HepG2 (cell line): ENCODE results near the gene SIAH2. TPM values are rescaled to one million over a fixed set of nuclear protein-coding genes. Genes with fewer than 3 reads are reported as not detected.

Experiments
- ATAC-seq: fragments of 200-7000 bp; cut with Tn5 transposase; 3 replicates; pipeline ENCODE4 v1.9.1; 2020; ENCODE audit warnings: mild to moderate bottlenecking, moderate library complexity
- BruUV-seq: library from RNA; stranded (reverse); fragments of 400-500 nt; replicated peaks from 2 replicates; lab custom pipeline; 2021; lab: Mats Ljungman, UMichigan
- CTCF ChIA-PET: fragments of 300-600 bp; formaldehyde crosslinking; extraction: SDS; loops from one replicate; lab custom pipeline; 2021; ENCODE audit warnings: low total read pairs, inconsistent platforms, low intra/inter-chr PET ratio; lab: Yijun Ruan, JAX
- POLR2A ChIA-PET: fragments of 350-600 bp; sonication (Branson Sonifier 250); formaldehyde crosslinking; loops from one replicate; lab custom pipeline; 2020; ENCODE audit warnings: antibody characterized with exemption, inconsistent platforms; lab: Yijun Ruan, JAX
- DNase-seq: peaks from one replicate; pipeline ENCODE4 v3.0.0-alpha.2; 2015; ENCODE audit warnings: low spot score
- FAIRE-seq: peaks from 3 replicates; lab custom pipeline; 2011; peaks lifted over from hg19 to GRCh38; lab: Jason Lieb, UNC
- H2AFZ ChIP-seq: one replicate; pipeline ENCODE4 v1.6.1; 2011; ENCODE audit warnings: low read length, inconsistent platforms
- H3K27ac ChIP-seq: fragments of 300-600 bp; 3 replicates; pipeline ENCODE4 v1.8.0; 2011; ENCODE audit warnings: mixed run types, mild to moderate bottlenecking, mixed read lengths, low read length, inconsistent platforms; ENCODE audit not compliant: insufficient read depth; ENCODE audit errors: extremely low read length
- H3K27me3 ChIP-seq, 2 experiments: fragments of 200-600 bp in 1 of 2; 2 replicates in 1 of 2; 3 replicates in 1 of 2; pipeline versions ENCODE4 v1.6.0 to v1.8.0; 2011; ENCODE audit warnings: low read length in 2 of 2, mild to moderate bottlenecking in 2 of 2, moderate library complexity in 2 of 2, inconsistent platforms in 1 of 2; ENCODE audit not compliant: insufficient read depth in 2 of 2, control insufficient read depth in 1 of 2
- H3K36me3 ChIP-seq, 2 experiments: fragments of 200-600 bp in 1 of 2; replicated peaks in 1 of 2; 2 replicates in 1 of 2; 3 replicates in 1 of 2; pipeline versions ENCODE4 v1.5.1 to v1.8.0; 2011; ENCODE audit warnings: low read length in 2 of 2, inconsistent platforms in 1 of 2; ENCODE audit not compliant: insufficient read depth in 2 of 2, control insufficient read depth in 1 of 2
- H3K4me1 ChIP-seq: 2 replicates; pipeline ENCODE4 v1.5.1; 2012; ENCODE audit warnings: low read length, inconsistent platforms; ENCODE audit not compliant: insufficient read depth
- H3K4me2 ChIP-seq: 2 replicates; pipeline ENCODE4 v1.6.0; 2011; ENCODE audit warnings: low read depth, low read length, inconsistent platforms
- H3K4me3 ChIP-seq, 3 experiments: fragments of 200-600 bp in 1 of 3; sonication (generic), shearing (Covaris generic) in 1 of 3; replicated peaks in 1 of 3; 2 replicates each; pipeline ENCODE4 v1.5.1; 2011 to 2016; ENCODE audit warnings: low read length in 3 of 3, inconsistent platforms in 2 of 3, low read depth in 2 of 3, mild to moderate bottlenecking in 2 of 3, control low read depth in 1 of 3, mixed read lengths in 1 of 3; ENCODE audit not compliant: insufficient read depth in 1 of 3
- H3K79me2 ChIP-seq: one replicate; pipeline ENCODE4 v1.6.1; 2011; ENCODE audit warnings: low read length, inconsistent platforms; ENCODE audit not compliant: insufficient read depth
- H3K9ac ChIP-seq: 2 replicates; pipeline ENCODE4 v1.6.0; 2011; ENCODE audit warnings: mild to moderate bottlenecking, low read depth, low read length, inconsistent platforms; ENCODE audit not compliant: insufficient read depth
- H3K9me3 ChIP-seq: 2 replicates; pipeline ENCODE4 v1.5.1; 2012; ENCODE audit warnings: mild to moderate bottlenecking, low read length
- H4K20me1 ChIP-seq: 2 replicates; pipeline ENCODE4 v1.6.0; 2011; ENCODE audit warnings: inconsistent platforms, mild to moderate bottlenecking, low read length, moderate library complexity; ENCODE audit not compliant: insufficient read depth
- BCL6 ChIP-seq: IDR thresholded peaks from 2 replicates; pipeline ENCODE4 v1.6.1; 2016; ENCODE audit warnings: missing genetic modification reagents, missing compliant biosample characterization
- E2F5 ChIP-seq: sonication (generic); formaldehyde crosslinking; conservative IDR thresholded peaks from 2 replicates; pipeline ENCODE4 v1.4.0; 2020; ENCODE audit warnings: missing genetic modification reagents
- ERF ChIP-seq: IDR thresholded peaks from 2 replicates; pipeline ENCODE4 v1.6.1; 2018; ENCODE audit warnings: missing biosample characterization, missing genetic modification reagents
- MAFG ChIP-seq: sonication (generic); formaldehyde crosslinking; IDR thresholded peaks from 2 replicates; pipeline ENCODE4 v1.5.1; 2020; ENCODE audit warnings: mild to moderate bottlenecking, missing genetic modification reagents
- MEIS1 ChIP-seq: sonication (generic); formaldehyde crosslinking; IDR thresholded peaks from 2 replicates; pipeline ENCODE4 v1.9.0; 2021; ENCODE audit warnings: mild to moderate bottlenecking, missing genetic modification reagents, moderate library complexity, borderline replicate concordance
- REL ChIP-seq: sonication (generic); formaldehyde crosslinking; conservative IDR thresholded peaks from 2 replicates; pipeline ENCODE4 v1.8.0; 2022; ENCODE audit warnings: mild to moderate bottlenecking, missing genetic modification reagents, moderate library complexity
- SAP130 ChIP-seq: IDR thresholded peaks from 2 replicates; pipeline ENCODE4 v1.6.1; 2016; ENCODE audit warnings: low read depth
- SRF ChIP-seq: IDR thresholded peaks from 2 replicates; pipeline ENCODE4 v1.6.1; 2011; ENCODE audit warnings: mild to moderate bottlenecking, low read depth, low read length, moderate library complexity
- ZFP36L2 ChIP-seq: sonication (generic); formaldehyde crosslinking; IDR thresholded peaks from 2 replicates; pipeline ENCODE4 v1.4.0; 2020; ENCODE audit warnings: missing genetic modification reagents
- WGBS: methylation state at CpG from one replicate; pipeline ENCODE4 v1.1.6; 2017; ENCODE audit warnings: low lambda C conversion rate; 5-methylcytosine and 5-hydroxymethylcytosine counted together
- in situ Hi-C: cut with HindIII; loops from 2 replicates; pipeline ENCODE4 v1.10.0; 2017; ENCODE audit warnings: low pct_unique_long_range_greater_than_20kb; ENCODE audit not compliant: extremely low pct_ligation_motif_present
- intact Hi-C: fragments of 100-400 bp; cut with micrococcal nuclease; formaldehyde crosslinking; loops from one replicate; pipeline ENCODE4 v1.10.0; 2022; ENCODE audit not compliant: unreplicated experiment
- polyA plus RNA-seq, 8 experiments: library from polyadenylated mRNA; depleted of rRNA in 3 of 8; stranded (reverse) in 7 of 8; unstranded in 1 of 8; fragments of >200 nt; fragmentation: Illumina TruSeq in 4 of 8; extraction: Trizol in 4 of 8; gene quantifications; 2 replicates each; pipeline versions ENCODE4 v1.2.1 to v1.2.3, GENCODE V29; 2011 to 2016; ENCODE audit warnings: low read depth in 4 of 8, missing spikeins in 1 of 8, mixed read lengths in 1 of 8; ENCODE audit not compliant: insufficient read depth in 1 of 8
- total RNA-seq, 5 experiments: library from RNA; depleted of rRNA; stranded (reverse); fragments of >200 nt; fragmentation: Illumina TruSeq; extraction: Trizol; gene quantifications; 2 replicates each; pipeline ENCODE4 v1.2.3, GENCODE V29; 2016; ENCODE audit warnings: low read depth in 1 of 5
- TF ChIP-seq, protein P1 (sequence below): sonication (generic); formaldehyde crosslinking; IDR thresholded peaks from 2 replicates; pipeline ENCODE4 v1.5.1; 2020; ENCODE audit warnings: mild to moderate bottlenecking, missing genetic modification reagents
- TF ChIP-seq, protein P2 (sequence below): IDR thresholded peaks from 2 replicates; pipeline ENCODE4 v1.6.1; 2016; ENCODE audit warnings: mild to moderate bottlenecking
- TF ChIP-seq, protein P3 (sequence below): sonication (generic); formaldehyde crosslinking; IDR thresholded peaks from 2 replicates; pipeline ENCODE4 v1.5.1; 2020; ENCODE audit warnings: missing genetic modification reagents, mild to moderate bottlenecking, borderline replicate concordance

SIAH2 gene
- total and polyA plus RNA-seq, 2 of the 13 experiments (the other 11 are each of a cell fraction or from before 2014, with no cell fraction given): 71.8 to 117 TPM

DNA sequence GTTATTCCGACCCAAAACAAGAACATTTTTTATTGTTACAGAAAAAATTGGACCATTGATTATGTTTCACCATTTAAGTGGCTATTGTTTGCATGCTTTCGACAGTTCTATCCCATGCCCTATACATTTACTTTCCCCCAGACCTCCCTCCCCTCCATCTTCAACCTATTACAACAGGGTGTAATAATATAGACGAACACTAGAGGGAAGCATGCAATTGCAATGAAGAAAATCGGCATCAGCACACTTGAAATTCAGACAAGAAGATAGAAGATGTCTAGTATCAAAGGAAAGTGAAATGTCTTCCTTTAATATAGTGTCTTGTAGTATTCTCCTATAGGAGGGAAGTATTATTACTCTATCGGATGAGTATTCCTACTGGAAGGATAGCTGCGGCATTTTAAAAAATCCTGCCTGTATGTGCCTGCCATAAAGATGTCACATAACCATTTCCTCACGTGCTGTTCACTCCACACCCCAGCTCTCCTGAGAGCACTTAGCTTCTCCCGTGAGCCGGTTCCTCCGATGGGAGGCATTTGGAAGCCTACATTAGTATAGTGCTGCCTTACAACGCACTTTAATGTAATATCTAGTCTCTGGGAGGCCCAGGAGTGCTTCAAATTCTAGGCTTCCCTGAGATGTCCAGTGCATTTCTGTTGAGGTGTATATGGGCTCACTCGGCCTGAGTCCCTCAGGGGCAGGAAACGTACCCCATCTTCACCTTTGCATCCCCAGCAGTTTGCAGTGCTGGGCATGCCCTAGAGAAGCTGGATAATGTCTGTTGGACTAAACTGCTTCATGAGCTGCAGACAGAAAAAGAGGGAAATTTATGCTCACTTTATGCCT is 41.5 kb downstream of the SIAH2 start:
- H3K27me3 ChIP-seq: no peaks in the 10 kb centered on the region
- peak overlapping the region; percentile 28 for H3K27ac ChIP-seq
- CTCF ChIA-PET: interaction anchor here (1.1 to 2.8 kb wide), 5 partner anchors 42 to 144 kb away, joined by 5 to 21 read pairs (median 11); no protein-coding TSS in a partner anchor
- POLR2A ChIA-PET: interaction anchor here (1.5 to 2.4 kb wide), 5 partner anchors 14 to 58 kb away, joined by 4 to 16 read pairs (median 8); partner anchors contain the start of gene SIAH2
- peak; percentile 67 for DNase-seq
- ATAC-seq: peak; percentile 79
- H3K36me3 ChIP-seq: no peaks in the 10 kb centered on the region
- H3K79me2 ChIP-seq: no peaks in the 10 kb centered on the region
- WGBS: 35% methylated on average over 13 of the region's 13 CpGs
- BruUV-seq: no TSS peak
- in situ Hi-C loops (loop anchor here (10.0 kb wide), 2 partner anchors 53 to 143 kb away; no protein-coding TSS in a partner anchor), intact Hi-C loops (loop anchor here (1.0 to 2.0 kb wide), 6 partner anchors 17 to 144 kb away; no protein-coding TSS in a partner anchor)
- FAIRE-seq: peak; percentile 57
- H2AFZ ChIP-seq: peak overlapping the region; percentile 78
- peaks cover 42% of the 10 kb centered on the region for H3K4me1 ChIP-seq
- H3K9me3 ChIP-seq: no peaks in the 10 kb centered on the region
- no peak overlapping the region for H3K4me3 ChIP-seq
- H4K20me1 ChIP-seq: no peaks in the 10 kb centered on the region
- H3K4me2 ChIP-seq: peak overlapping the region; percentile 31; the same call in 1 of the 2 replicates
- H3K9ac ChIP-seq: no peak overlapping the region
- 0 out of 2 replicates have a peak, but pooled peaks have one; percentile 37 for TF ChIP-seq ZFP36L2 (CRISPR knock-in tag)
- no peak for TF ChIP-seq SRF
- peak; percentile 28; the same call in 1 of the 2 replicates for TF ChIP-seq SAP130
- 0 out of 2 replicates have a peak, but pooled peaks have one; percentile 19 for TF ChIP-seq BCL6 (CRISPR knock-in tag)
- no peak for TF ChIP-seq E2F5 (CRISPR knock-in tag)
- no peak for TF ChIP-seq MEIS1
- TF ChIP-seq, protein P1, sequence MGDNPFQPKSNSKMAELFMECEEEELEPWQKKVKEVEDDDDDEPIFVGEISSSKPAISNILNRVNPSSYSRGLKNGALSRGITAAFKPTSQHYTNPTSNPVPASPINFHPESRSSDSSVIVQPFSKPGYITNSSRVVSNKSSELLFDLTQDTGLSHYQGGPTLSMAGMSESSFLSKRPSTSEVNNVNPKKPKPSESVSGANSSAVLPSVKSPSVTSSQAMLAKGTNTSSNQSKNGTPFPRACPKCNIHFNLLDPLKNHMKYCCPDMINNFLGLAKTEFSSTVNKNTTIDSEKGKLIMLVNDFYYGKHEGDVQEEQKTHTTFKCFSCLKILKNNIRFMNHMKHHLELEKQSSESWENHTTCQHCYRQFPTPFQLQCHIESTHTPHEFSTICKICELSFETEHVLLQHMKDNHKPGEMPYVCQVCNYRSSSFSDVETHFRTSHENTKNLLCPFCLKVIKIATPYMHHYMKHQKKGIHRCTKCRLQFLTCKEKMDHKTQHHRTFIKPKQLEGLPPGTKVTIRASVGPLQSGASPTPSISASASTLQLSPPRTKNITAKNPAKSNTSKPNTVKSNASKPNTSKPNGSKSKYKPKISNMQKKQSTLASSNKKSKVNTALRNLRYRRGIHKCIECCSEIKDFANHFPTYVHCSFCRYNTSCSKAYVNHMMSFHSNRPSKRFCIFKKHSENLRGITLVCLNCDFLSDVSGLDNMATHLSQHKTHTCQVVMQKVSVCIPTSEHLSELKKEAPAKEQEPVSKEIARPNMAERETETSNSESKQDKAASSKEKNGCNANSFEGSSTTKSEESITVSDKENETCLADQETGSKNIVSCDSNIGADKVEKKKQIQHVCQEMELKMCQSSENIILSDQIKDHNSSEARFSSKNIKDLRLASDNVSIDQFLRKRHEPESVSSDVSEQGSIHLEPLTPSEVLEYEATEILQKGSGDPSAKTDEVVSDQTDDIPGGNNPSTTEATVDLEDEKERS: 0 out of 2 replicates have a peak, but pooled peaks have one; percentile 46
- TF ChIP-seq, protein P2, sequence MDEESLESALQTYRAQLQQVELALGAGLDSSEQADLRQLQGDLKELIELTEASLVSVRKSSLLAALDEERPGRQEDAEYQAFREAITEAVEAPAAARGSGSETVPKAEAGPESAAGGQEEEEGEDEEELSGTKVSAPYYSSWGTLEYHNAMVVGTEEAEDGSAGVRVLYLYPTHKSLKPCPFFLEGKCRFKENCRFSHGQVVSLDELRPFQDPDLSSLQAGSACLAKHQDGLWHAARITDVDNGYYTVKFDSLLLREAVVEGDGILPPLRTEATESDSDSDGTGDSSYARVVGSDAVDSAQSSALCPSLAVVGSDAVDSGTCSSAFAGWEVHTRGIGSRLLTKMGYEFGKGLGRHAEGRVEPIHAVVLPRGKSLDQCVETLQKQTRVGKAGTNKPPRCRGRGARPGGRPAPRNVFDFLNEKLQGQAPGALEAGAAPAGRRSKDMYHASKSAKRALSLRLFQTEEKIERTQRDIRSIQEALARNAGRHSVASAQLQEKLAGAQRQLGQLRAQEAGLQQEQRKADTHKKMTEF (CRISPR knock-in tag): 0 out of 2 replicates have a peak, but pooled peaks have one; percentile 30
- TF ChIP-seq ERF: peak; percentile 43; the same call in 1 of the 2 replicates
- TF ChIP-seq MAFG (CRISPR knock-in tag): no peak
- TF ChIP-seq REL: no peak
- TF ChIP-seq, protein P3, sequence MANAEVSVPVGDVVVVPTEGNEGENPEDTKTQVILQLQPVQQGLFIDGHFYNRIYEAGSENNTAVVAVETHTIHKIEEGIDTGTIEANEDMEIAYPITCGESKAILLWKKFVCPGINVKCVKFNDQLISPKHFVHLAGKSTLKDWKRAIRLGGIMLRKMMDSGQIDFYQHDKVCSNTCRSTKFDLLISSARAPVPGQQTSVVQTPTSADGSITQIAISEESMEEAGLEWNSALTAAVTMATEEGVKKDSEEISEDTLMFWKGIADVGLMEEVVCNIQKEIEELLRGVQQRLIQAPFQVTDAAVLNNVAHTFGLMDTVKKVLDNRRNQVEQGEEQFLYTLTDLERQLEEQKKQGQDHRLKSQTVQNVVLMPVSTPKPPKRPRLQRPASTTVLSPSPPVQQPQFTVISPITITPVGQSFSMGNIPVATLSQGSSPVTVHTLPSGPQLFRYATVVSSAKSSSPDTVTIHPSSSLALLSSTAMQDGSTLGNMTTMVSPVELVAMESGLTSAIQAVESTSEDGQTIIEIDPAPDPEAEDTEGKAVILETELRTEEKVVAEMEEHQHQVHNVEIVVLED (CRISPR knock-in tag): no peak
